HG03457 (cell line): ENCODE results near the gene LDLRAD1.
"Not testable (repeated sequence)": the region's sequence is repeated elsewhere in the genome, so short reads cannot be mapped to it uniquely, and the experiment has no call there.

Experiments used
- ATAC-seq: cut with Tn5 transposase; IDR thresholded peaks from one replicate; pipeline ENCODE4 v1.9.1; 2021; ENCODE audit warnings: moderate number of reproducible peaks; ENCODE audit not compliant: unreplicated experiment

The LDLRAD1 gene

GRCh38 chr1:53994516-53994915 is 23.5 kb downstream of the LDLRAD1 start:
- ATAC-seq: not testable (repeated sequence)

GRCh38 chr1:53992085-53992874 is 25.7 kb downstream of the LDLRAD1 start:
- ATAC-seq: no peak

DNA sequence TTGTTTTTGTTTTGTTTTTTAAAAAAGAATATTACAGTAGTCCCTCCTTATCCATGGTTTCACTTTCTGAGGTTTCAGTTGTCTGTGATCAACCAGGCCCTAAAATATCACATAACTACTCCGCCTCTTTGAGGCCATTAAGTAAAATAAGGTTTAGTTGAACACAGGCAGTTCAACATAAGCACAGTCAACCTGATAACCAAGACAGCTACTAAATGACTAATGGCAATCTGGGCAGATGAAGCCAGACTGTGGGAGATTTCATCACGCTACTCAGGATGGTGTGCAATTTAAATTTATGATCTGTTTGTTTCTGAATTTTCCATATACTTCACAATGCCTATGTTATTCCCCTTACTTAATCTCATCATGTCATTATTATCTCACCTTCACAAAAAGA is 30.1 kb downstream of the LDLRAD1 start:
- no peak for ATAC-seq

DNA sequence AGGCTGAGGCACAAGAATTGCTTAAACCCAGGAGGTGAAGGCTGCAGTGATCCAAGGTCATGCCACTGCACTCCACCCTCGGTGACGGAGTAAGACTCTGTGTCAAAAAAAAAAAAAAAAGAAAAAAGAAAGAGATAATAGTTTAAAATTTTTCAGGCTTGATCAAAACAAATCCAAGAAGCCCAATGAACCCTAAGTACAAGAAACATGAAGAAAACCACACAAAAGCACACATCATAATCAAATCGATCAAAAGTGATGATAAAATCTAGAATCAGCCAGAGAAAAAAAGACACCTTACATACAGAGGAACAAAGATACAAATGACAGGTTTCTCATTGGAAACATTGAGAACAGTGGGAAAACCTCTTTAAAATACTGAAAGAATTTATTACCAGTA is 31.5 kb downstream of the LDLRAD1 start:
- ATAC-seq: no peak

DNA sequence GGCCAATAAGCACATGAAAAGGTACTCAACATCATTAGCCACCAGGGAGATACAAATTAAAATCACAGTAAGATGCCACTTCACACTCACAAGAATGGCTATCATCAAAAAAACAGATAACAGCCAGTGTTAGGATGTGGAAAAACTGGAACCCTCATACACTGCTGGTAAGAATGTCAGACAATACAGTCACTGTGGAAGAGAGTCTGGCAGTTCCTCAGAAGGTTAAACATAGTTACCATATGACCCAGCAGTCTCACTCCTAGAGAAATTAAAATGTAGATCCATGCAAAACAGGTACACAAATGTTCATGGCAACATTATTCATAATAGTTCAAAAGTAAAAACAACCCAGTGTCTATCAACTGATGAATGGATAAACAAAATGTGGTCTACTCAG is 33.3 kb downstream of the LDLRAD1 start:
- no peak for ATAC-seq

DNA sequence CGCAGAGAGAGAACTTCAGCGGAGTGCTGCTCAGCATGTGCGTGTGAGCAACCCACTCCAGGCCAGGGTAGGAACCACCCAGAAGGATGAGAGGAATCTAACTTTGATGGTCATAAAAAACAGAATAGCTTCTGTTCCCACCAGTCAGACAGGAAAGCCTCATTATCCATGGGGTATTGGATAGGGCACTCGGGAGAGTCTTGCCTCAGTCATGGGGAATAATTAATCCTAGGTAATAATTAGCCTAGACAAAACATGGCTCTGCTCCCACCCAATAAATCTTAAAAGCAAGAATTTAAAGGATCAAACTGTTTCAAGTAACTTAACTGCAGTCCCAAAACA is 35.3 kb downstream of the LDLRAD1 start:
- no peak for ATAC-seq

- no peak for ATAC-seq
These were observed 35.8 kb downstream of the LDLRAD1 start for GRCh38 chr1:53982034-53982762.

- ATAC-seq: no peak
These were observed 36.8 kb downstream of the LDLRAD1 start for GRCh38 chr1:53981220-53981619.

- no peak for ATAC-seq
These were observed 38.1 kb downstream of the LDLRAD1 start for GRCh38 chr1:53979712-53980450.

GRCh38 chr1:53975861-53976260 is 42.1 kb downstream of the LDLRAD1 start:
- ATAC-seq: no peak

GRCh38 chr1:53971718-53972117 is 46.3 kb downstream of the LDLRAD1 start:
- no peak for ATAC-seq

DNA sequence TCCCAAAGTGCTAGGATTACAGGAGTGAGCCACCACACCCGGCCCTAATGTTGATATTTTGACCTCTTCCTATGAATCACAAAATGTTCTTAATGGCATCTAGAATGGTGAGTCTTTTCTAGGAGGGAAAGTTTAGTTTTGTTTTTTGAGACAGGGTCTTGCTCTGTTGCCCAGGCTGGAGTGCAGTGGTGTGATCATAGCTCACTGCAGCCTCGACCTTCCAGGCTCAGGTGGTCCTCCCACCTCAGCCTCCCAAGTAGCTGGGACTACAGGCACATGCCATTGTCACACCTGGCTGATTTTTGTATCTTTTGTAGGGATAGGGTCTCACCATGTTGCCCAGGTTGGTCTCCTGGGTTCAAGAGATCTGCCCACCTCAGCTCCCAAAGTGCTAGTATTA is 48.7 kb downstream of the LDLRAD1 start:
- not testable (repeated sequence) for ATAC-seq

DNA sequence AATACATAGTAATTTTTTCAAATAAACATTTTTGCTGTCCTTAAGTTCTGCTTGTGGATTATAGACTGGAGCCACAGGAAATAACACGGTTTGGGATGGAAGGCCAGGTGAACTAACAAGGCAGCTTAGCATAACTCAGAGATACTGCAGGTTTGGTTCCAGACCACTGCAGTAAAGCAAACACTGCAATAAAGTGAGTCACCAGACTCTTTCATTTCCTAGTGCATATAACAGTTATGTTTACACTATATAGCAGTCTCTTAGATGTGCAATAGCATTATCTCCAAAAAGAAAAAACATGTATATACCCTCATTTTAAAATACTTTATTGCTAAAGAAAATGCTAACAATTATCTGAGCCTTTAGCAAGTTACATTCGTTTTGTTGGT is 49.9 kb downstream of the LDLRAD1 start:
- ATAC-seq: no peak

DNA sequence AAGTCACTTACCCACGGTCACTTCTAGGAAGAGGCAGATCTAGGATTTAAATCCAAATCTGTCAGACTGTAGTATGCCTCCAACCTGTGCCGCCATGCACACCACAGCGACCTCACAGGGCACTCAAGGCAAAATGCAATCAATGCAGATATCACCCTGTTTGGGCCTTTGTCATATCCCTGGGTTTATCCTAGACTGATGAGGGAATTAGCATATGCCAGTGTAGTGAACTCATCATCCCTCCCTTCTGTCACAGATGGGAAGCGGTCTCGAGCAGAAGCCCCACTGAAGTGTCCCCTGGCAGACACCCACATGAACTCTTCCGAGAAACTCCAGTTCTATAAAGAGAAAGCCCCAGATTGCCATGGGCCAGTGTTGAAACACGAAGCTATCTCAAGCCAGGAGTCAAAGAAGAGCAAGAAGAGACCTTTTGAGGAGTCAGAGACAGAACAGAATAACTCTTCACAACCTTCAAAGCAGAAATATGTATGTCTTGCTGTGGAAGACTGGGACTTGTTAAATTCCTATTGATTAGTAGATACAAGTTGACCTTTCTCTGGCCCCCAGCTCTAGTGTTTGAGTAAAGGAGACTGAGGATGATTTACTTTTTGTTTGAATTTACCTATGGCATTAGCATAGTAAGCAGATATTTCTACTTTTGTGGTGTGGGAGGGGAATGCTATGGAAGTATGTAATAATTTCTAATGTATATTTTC is 50.4 kb downstream of the LDLRAD1 start:
- no peak for ATAC-seq

DNA sequence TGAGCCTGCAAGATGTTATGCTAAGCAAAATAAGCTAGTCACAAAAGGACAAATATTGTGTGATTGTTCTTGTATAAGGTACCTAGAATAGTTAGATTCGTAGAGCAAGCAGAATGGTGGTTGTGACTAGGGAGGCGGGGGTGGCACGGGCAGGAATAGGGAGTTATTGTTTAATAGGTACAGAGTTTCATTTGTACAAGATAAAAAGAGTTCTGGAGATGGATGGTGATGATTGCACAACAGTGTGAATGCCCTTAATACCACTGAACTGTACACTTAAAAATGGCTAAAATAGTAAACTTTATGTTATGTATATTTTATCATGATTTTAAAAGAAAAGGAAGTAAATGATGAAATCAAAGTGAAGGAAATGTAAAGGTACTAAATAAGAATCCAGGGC is 51.2 kb downstream of the LDLRAD1 start:
- no peak for ATAC-seq

- ATAC-seq: no peak
These were observed 53.9 kb downstream of the LDLRAD1 start for GRCh38 chr1:53964109-53964508.

GRCh38 chr1:53963460-53963859 is 54.5 kb downstream of the LDLRAD1 start:
- no peak for ATAC-seq

GRCh38 chr1:53962395-53962794 is 55.6 kb downstream of the LDLRAD1 start:
- no peak for ATAC-seq

GRCh38 chr1:53959664-53960250 is 58.2 kb downstream of the LDLRAD1 start:
- no peak for ATAC-seq
